Activated T-cell treated with anti-CD3 and anti-CD28 coated beads, Interleukin-2, amount 50 U/mL, for 24 hours (primary cell): ENCODE results near the gene TSC1.

Experiments
- DNase-seq: peaks from one replicate; pipeline ENCODE4 v3.0.0-alpha.2; 2020
- H3K27ac Mint-ChIP-seq: 2 replicates; pipeline ENCODE4 v1.8.0; 2020; ENCODE audit warnings: mild to moderate bottlenecking, mixed read lengths
- H3K27me3 Mint-ChIP-seq: 2 replicates; pipeline ENCODE4 v1.8.0; 2020; ENCODE audit warnings: mixed read lengths
- H3K36me3 Mint-ChIP-seq: 2 replicates; pipeline ENCODE4 v1.8.0; 2020; ENCODE audit warnings: low read depth, mixed read lengths
- H3K4me1 Mint-ChIP-seq: 2 replicates; pipeline ENCODE4 v1.8.0; 2020; ENCODE audit warnings: low read depth, mixed read lengths
- H3K4me3 Mint-ChIP-seq: 2 replicates; pipeline ENCODE4 v1.8.0; 2020; ENCODE audit warnings: mild to moderate bottlenecking, moderate library complexity, mixed read lengths
- H3K9me3 Mint-ChIP-seq: 2 replicates; pipeline ENCODE4 v1.8.0; 2020; ENCODE audit warnings: mixed read lengths

The TSC1 gene

DNA sequence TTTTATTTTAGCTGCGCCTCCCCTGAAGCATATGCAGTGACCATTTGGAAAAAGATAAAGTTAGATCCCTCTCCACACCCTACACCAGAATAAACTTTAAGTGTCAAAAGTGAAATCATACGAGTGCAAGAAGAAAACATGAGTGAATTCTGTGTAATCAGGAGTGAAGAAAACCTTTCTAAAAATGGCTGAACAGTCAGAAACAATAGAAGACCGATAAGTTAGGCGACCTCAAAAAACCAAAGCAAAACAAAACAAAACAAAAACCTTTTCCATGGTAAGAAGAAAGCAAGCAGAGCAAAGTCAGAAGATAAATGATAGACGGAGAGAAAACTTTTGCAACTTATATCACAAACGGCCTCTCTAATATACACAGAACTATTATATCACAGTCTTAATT, 16.6 kb upstream of the TSC1 start:
- Mint-ChIP-seq H3K4me1 (no peaks in the 10 kb centered on the region), H3K27me3 (peaks cover 5% of the 10 kb centered on the region), H3K27ac (no peak overlapping the region), H3K9me3 (peaks cover 8% of the 10 kb centered on the region), H3K36me3 (no peaks in the 10 kb centered on the region), H3K4me3 (no peak overlapping the region)
- DNase-seq: no peak

- DNase-seq: no peak
- Mint-ChIP-seq H3K36me3 (no peaks in the 10 kb centered on the region), H3K27ac (no peak overlapping the region), H3K27me3 (peaks cover 2% of the 10 kb centered on the region), H3K4me1 (no peaks in the 10 kb centered on the region), H3K4me3 (no peak overlapping the region), H3K9me3 (peaks cover 8% of the 10 kb centered on the region)
These were observed 13.4 kb upstream of the TSC1 start for GRCh38 chr9:132957805-132958204.

DNA sequence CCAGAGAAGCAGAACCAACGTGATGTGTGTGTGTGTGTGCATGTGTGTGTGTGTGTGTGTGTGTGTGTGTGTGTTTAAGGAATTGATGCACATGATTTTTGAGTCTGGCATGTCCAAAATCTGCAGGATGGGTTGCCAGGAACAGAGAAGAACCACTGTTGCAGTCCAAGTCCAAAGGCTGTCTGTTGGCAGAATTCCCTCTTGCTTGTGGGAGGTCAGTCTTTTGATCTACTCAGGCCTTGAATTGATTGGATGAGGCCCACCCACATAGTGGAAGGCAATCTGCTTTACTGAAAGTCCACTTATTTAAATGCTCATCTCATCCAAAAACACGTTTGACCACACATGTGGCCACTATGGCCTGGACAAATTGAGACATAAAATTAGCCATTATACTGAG, 11.4 kb upstream of the TSC1 start:
- Mint-ChIP-seq H3K27me3 (peaks cover 2% of the 10 kb centered on the region), H3K4me3 (no peak overlapping the region), H3K4me1 (no peaks in the 10 kb centered on the region), H3K36me3 (no peaks in the 10 kb centered on the region), H3K27ac (no peak overlapping the region), H3K9me3 (peaks cover 8% of the 10 kb centered on the region)
- no peak for DNase-seq

DNA sequence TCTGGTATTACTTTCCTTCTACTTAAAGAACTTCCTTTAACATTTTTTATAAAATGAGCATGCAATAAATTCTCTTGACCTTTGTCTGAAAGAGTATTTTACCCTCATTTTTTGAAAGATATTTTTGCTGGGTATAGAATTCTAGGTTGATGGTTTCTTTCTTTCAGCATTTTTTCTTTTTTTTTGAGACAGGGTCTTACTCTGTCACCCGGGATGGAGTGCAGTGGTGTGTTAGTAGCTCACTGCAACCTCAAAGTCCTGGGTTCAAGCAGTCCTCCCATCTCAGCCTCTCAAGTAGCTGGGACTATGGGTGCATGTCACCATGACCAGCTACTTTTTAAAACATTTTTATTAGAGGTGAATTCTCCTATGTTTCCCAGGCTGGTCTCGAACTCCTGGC, 10.7 kb upstream of the TSC1 start:
- Mint-ChIP-seq H3K27ac (no peak overlapping the region), H3K4me1 (no peaks in the 10 kb centered on the region), H3K4me3 (no peak overlapping the region), H3K27me3 (peaks cover 1% of the 10 kb centered on the region), H3K9me3 (peaks cover 8% of the 10 kb centered on the region), H3K36me3 (no peaks in the 10 kb centered on the region)
- no peak for DNase-seq

GRCh38 chr9:132949709-132950108, 5.3 kb upstream of the TSC1 start:
- Mint-ChIP-seq H3K4me1 (peaks cover 6% of the 10 kb centered on the region), H3K36me3 (no peaks in the 10 kb centered on the region), H3K4me3 (no peak overlapping the region), H3K27ac (no peak overlapping the region), H3K9me3 (no peaks in the 10 kb centered on the region), H3K27me3 (no peaks in the 10 kb centered on the region)
- no peak for DNase-seq

- Mint-ChIP-seq H3K4me3 (no peak overlapping the region), H3K27ac (no peak overlapping the region), H3K27me3 (no peaks in the 10 kb centered on the region), H3K36me3 (peaks cover 8% of the 10 kb centered on the region), H3K4me1 (peaks cover 9% of the 10 kb centered on the region), H3K9me3 (no peaks in the 10 kb centered on the region)
- no peak for DNase-seq
These were observed 4.2 kb upstream of the TSC1 start for GRCh38 chr9:132948482-132949050.

DNA sequence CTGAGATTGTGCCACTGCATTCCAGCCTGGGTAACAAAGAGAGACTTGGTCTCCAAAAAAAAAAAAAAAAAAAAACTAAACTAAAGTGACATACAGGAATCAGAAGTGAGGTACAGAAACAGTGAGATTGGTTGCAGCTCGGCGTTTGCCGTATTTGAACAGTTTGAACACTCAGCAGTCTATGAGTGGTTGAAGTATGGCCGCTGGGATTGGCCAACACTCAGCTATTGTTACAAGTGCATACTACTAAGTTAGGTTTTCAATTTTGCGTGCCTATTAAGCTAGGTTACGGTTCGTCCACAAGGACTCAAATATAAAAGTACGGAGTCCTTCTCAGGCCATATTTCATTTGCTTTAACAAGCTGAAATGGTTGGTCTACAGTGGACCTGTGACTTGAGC, 3.3 kb upstream of the TSC1 start:
- no peak for DNase-seq
- Mint-ChIP-seq H3K4me1 (peaks cover 17% of the 10 kb centered on the region), H3K27ac (no peak overlapping the region), H3K27me3 (no peaks in the 10 kb centered on the region), H3K4me3 (no peak overlapping the region), H3K9me3 (no peaks in the 10 kb centered on the region), H3K36me3 (peaks cover 9% of the 10 kb centered on the region)

GRCh38 chr9:132946631-132947295, 2.3 kb upstream of the TSC1 start:
- no peak for DNase-seq
- H3K27ac Mint-ChIP-seq: no peak overlapping the region
- no peaks in the 10 kb centered on the region for H3K27me3 Mint-ChIP-seq
- peaks cover 27% of the 10 kb centered on the region for H3K4me1 Mint-ChIP-seq
- peaks cover 9% of the 10 kb centered on the region for H3K36me3 Mint-ChIP-seq
- H3K9me3 Mint-ChIP-seq: no peaks in the 10 kb centered on the region
- H3K4me3 Mint-ChIP-seq: no peak overlapping the region

DNA sequence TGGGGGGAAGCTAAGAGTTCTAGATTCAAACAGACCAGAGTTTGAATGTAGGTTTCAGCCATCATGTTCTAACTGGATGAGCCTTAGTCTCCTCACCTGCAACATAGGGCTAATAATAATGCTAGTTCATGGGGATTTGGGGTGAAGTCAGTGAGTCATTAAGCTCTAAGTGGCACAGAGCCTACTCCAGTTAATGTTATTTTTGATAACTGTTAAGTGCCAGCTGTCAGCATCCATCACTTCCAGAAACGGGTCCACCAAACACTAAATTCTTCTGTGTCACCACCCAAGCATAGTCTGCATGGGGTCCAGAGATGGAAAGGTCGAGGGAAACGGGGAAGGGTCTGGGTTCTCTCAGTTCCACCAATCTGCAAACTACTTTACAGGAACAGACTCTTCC, 1.8 kb upstream of the TSC1 start:
- Mint-ChIP-seq H3K27me3 (no peaks in the 10 kb centered on the region), H3K27ac (no peak overlapping the region), H3K4me1 (peaks cover 31% of the 10 kb centered on the region), H3K36me3 (peaks cover 9% of the 10 kb centered on the region), H3K9me3 (no peaks in the 10 kb centered on the region), H3K4me3 (no peak overlapping the region)
- no peak for DNase-seq

GRCh38 chr9:132945186-132946130, 1.0 kb upstream of the TSC1 start:
- no peak for DNase-seq
- Mint-ChIP-seq H3K9me3 (no peaks in the 10 kb centered on the region), H3K27ac (peak overlapping the region; percentile 100)

GRCh38 chr9:132943651-132944293, 644 bp downstream of the TSC1 start:
- Mint-ChIP-seq H3K27ac (peak overlapping the region; percentile 91), H3K4me1 (peaks cover 31% of the 10 kb centered on the region), H3K9me3 (no peaks in the 10 kb centered on the region), H3K4me3 (peak overlapping the region; percentile 88), H3K27me3 (no peaks in the 10 kb centered on the region), H3K36me3 (peaks cover 9% of the 10 kb centered on the region)
- DNase-seq: no peak

More at GRCh38 chr9:132945186-132946130, 1.0 kb upstream of the TSC1 start:
- Mint-ChIP-seq H3K27me3 (no peaks in the 10 kb centered on the region), H3K36me3 (peaks cover 9% of the 10 kb centered on the region), H3K4me3 (peak overlapping the region; percentile 88), H3K4me1 (peaks cover 31% of the 10 kb centered on the region)

GRCh38 chr9:132942541-132943182, 1.8 kb downstream of the TSC1 start:
- Mint-ChIP-seq H3K27me3 (no peaks in the 10 kb centered on the region), H3K4me3 (peak overlapping the region; percentile 88), H3K27ac (no peak overlapping the region), H3K9me3 (no peaks in the 10 kb centered on the region), H3K36me3 (peaks cover 9% of the 10 kb centered on the region), H3K4me1 (peaks cover 31% of the 10 kb centered on the region)
- no peak for DNase-seq

DNA sequence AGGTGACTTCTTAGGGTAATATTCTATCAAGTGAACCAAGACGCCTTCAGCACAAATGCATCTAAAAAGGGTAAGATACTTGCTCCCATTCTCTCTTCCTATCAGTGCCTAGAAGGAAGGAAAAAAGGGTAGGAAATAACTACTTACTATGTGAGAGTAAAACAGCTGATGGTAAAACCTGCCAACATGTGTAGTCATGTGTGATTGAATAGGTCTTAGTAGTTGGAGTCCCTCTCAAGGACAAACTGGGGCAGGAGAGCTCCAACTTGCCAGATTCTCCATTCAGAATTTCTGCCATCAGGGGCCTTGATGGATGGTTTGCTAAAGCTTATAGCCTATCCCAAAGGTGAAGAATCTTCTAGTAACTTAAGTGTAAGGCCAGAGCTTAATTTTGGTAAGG, 5.2 kb downstream of the TSC1 start:
- H3K4me3 Mint-ChIP-seq: no peak overlapping the region
- peaks cover 25% of the 10 kb centered on the region for H3K4me1 Mint-ChIP-seq
- no peak overlapping the region for H3K27ac Mint-ChIP-seq
- no peaks in the 10 kb centered on the region for H3K9me3 Mint-ChIP-seq
- DNase-seq: no peak
- peaks cover 15% of the 10 kb centered on the region for H3K36me3 Mint-ChIP-seq
- H3K27me3 Mint-ChIP-seq: no peaks in the 10 kb centered on the region

- H3K27ac Mint-ChIP-seq: no peak overlapping the region
- peaks cover 26% of the 10 kb centered on the region for H3K36me3 Mint-ChIP-seq
- no peak overlapping the region for H3K4me3 Mint-ChIP-seq
- no peaks in the 10 kb centered on the region for H3K27me3 Mint-ChIP-seq
- H3K9me3 Mint-ChIP-seq: no peaks in the 10 kb centered on the region
- no peak for DNase-seq
- peaks cover 11% of the 10 kb centered on the region for H3K4me1 Mint-ChIP-seq
These were observed 6.9 kb downstream of the TSC1 start for GRCh38 chr9:132937463-132937901.
